Measurements from ENCODE around the gene ZG16B.

DNA sequence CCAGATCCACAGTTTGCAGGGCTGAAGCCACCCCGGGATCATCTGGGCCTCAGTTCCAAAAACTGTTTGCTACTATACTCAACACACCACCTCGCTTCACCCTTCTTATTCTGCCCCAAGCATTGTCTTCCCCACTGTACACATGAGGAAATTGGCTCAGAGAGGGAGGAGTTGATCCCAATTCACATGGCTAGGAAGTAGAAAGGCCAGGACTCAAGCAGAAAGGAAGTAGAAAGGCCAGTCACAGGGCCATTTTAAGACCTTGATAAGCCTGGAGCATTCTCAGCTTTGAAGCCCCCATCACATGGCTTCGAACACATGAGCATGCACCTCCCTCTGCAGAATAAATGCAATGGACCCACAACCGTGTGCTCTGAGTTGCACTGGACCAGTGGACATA, 35.5 kb downstream of the ZG16B start:
- TF ChIP-seq POLR2A (IDR thresholded peaks at IDR 0.05) = no peak
- TF ChIP-seq, protein P1, sequence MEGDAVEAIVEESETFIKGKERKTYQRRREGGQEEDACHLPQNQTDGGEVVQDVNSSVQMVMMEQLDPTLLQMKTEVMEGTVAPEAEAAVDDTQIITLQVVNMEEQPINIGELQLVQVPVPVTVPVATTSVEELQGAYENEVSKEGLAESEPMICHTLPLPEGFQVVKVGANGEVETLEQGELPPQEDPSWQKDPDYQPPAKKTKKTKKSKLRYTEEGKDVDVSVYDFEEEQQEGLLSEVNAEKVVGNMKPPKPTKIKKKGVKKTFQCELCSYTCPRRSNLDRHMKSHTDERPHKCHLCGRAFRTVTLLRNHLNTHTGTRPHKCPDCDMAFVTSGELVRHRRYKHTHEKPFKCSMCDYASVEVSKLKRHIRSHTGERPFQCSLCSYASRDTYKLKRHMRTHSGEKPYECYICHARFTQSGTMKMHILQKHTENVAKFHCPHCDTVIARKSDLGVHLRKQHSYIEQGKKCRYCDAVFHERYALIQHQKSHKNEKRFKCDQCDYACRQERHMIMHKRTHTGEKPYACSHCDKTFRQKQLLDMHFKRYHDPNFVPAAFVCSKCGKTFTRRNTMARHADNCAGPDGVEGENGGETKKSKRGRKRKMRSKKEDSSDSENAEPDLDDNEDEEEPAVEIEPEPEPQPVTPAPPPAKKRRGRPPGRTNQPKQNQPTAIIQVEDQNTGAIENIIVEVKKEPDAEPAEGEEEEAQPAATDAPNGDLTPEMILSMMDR (IDR thresholded peaks at IDR 0.05) = no peak

Measured in right lobe of liver (tissue), 4 donors.